NCI-H82 (cell line): ENCODE results near the gene NAA80.
A peak's percentile ranks its signal among the peaks of the same experiment; 100 is the strongest.
"Not testable (repeated sequence)": the region's sequence is repeated elsewhere in the genome, so short reads cannot be mapped to it uniquely, and the experiment has no call there.

Experiments
- DNase-seq: peaks from one replicate; lab custom pipeline; 2025; lab: John Stamatoyannopoulos, UW

NAA80 gene

DNA sequence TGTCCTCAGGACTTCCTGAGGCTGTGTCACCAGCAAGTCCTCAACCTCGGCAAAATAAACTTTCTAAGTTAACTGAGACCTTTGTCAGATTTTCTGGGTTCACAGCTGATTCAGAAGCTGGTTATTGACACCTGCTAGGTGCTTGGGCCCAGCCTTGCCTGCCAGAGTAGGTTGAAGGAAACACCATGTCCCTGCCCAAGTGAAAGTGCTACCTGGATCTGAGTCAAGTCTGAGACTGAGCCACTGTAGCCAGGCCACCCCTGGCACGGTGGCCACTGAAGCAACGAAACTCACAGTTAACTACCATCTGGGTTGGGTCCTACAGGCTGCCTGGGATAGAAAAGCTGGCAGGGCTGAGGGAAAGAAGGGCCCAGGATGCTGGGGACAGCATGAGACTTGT is 15.1 kb upstream of the NAA80 start:
- no peak for DNase-seq

DNA sequence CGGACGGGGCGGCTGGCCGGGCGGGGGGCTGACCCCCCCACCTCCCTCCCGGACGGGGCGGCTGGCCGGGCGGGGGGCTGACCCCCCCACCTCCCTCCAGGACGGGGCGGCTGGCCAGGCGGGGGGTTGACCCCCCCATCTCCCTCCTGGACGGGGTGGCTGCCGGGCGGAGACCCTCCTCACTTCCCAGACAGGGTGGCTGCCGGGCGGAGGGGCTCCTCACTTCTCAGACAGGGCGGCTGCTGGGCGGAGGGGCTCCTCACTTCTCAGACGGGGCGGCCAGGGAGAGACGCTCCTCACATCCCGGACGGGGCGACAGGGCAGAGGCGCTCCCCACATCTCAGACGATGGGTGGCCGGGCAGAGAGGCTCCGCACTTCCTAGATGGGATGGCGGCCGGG is 12.8 kb upstream of the NAA80 start:
- not testable (repeated sequence) for DNase-seq

DNA sequence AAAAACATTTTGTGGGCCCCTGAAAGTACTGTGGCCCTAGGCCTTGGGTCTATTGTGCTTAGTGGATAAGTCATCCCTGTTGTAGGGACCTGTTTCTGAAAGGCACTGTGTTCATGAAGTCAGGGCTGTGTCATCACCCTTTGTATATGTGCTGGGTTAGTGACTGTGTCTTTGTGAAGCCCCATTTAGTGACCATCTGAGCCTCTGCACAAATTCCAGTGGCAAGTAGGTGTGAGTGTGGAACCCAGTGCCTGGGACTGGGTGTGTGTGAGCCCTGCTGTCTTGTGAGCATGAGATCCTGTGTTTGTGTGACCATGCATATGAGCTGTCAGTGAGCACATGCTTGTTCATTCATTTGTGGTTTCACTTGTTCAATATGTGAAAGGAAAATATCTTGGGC is 5.4 kb upstream of the NAA80 start:
- DNase-seq = no peak

DNA sequence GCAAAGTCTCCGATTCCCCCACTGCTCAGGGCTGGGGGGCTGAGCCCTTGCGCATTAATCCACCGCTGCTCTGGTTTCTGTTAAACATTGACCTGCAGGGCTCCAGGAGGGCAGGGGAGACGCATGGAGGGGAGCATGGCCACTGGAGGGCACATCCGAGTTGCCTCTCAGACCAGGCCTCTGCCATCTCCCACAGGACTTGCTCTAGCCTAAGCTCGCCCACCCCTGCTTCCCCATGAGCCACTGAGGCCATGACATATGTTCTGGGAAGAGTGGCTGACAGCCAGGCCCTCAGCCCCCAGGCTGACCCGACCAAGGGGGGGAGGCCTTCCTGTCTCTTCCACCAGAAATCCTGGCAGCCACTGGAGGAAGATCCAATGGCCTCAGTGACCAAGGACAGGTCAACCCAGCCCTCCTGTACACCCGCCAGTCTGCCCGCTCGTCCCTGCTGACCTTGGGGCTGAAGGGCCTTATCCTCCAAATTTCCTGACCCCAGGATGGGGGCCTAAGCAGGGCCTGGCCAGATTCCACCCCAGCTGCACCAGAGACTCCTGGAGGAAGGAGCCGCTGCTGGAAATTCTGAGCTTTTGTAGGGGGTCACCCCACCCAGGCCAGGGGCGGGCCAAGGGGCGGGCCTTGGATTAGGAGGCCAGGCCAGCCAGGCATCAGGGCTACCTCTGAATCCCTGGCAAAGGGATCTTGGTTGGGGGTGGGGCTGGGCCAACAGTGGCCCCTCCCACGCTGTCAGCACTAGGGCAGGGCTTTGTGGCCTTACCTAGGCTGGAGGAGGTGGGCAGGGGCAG is 4.0 kb upstream of the NAA80 start, which contains the start of gene HYAL1:
Gene HYAL1 (minus strand): TSS at position 562 of the 803 bp plus-strand sequence. CDS start 618 bp downstream, outside the sequence.
- peak; percentile 86 for DNase-seq

DNA sequence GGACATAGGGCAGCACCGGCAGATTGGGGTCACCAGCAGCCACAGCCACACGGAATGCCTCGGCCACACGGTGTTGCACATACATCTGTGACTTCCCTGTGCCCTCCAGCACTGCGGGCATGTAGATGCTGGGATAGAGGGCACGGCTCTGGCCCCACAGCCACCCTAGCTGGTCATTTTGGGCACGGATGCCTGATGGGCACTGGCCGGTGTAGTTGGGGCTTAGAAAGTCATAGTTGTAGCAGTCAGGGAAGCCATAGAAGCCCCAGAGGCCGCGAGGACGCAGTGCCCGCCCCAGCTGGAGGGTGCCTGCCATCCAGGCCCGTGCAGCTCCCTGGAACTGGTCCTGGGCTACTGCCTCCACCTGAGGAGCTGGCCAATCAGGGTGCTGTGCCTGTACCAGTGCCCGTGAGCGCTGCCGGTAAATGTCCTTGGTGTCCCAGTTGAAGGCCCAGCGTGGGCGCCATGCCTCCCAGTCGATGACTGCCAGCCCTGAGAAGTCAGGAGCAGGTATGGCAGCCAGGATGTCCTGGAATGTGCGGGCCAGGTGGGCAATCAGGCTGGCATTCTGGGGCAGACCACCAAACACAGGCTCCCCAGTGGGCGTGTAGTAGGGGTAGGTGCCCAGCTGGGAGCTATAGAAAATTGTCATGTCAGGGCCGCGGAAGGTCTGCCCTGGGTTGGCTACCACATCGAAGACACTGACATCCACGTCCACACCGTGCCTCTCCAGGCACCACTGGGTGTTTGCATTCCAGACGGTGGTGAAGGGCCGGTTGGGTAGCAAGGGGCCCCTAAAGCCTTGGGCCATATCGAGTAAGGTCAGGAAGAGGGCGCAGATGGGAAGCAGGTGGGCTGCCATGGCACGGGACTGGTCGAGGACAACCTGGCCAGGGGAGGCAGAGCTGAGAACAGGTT is 3.1 kb upstream of the NAA80 start:
- no peak for DNase-seq

DNA sequence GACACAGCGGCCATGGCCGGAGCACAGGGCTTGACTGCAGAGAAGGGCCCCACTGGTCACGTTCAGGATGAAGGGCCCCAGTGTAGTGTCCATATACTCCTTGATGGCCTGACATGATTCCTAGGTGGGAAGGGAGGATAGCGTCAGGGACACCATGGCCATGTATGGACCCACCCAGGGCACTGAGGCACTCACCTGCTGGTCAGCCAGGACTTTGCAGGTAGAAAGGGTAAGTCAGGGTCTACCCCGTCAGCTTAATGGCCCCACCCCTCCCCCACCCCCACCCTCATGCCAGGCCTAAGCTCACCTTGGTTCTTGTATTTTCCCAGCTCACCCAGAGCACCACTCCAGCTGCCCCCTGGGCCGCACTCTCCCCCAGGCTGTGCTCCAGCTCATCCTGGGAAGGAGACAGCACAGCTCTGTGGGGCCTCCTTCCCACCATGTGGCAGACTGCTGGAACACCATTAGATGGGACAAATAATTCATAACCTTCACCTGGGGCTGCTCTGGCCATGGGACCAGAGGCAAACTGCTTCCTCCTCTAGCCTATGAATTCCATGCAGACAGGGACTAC is 1.6 kb upstream of the NAA80 start:
- DNase-seq = no peak

DNA sequence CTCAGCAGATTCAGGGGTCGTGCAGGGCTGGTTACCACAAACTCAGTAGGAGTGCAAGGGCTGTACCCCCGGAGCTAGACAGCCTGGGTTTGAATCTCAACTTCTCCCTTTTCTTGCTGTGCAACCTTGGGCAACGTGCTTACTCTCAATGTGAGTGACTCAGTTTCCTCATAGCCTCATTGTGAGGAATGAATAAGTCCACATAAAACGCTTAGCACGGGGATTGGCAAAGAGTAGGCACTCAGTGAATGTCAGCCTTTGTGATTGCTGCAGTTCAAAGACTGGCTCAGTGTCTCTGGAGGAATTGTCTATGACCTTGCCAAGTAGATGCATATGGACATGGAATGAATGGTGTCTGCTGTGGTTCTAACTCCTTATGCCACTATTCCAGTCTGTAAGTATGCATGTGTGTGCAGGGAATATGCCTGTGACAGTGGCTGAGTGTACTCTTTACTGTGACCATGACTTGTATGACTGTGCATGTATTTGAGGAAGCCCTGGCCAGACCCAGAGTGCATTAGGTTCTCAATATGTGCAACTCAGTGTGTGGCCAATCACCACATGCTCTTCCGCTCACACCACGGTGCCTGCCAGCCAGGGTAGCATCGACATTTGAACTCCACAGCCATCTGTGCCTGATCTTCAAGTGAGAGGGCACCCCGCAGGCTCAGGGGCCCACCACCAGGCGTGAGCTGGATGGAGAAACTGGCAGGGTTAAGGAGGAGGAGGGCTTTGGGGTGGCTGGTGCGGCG is 900 bp upstream of the NAA80 start:
- no peak for DNase-seq

DNA sequence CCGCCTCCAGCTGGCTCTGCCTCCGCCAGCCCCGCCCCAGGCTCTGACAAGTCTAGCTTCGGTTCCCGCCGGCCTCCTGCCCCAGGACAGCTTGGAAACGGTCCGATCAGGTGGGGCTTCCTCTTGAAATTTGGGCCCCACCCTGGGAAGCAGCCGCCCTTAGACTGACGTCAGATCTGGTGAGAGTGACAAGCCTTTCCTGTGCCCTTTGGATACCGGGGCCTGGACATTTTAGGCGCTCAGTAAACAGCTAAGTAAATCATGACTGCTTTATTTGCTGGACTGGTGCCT is 378 bp upstream of the NAA80 start:
- no peak for DNase-seq

DNA sequence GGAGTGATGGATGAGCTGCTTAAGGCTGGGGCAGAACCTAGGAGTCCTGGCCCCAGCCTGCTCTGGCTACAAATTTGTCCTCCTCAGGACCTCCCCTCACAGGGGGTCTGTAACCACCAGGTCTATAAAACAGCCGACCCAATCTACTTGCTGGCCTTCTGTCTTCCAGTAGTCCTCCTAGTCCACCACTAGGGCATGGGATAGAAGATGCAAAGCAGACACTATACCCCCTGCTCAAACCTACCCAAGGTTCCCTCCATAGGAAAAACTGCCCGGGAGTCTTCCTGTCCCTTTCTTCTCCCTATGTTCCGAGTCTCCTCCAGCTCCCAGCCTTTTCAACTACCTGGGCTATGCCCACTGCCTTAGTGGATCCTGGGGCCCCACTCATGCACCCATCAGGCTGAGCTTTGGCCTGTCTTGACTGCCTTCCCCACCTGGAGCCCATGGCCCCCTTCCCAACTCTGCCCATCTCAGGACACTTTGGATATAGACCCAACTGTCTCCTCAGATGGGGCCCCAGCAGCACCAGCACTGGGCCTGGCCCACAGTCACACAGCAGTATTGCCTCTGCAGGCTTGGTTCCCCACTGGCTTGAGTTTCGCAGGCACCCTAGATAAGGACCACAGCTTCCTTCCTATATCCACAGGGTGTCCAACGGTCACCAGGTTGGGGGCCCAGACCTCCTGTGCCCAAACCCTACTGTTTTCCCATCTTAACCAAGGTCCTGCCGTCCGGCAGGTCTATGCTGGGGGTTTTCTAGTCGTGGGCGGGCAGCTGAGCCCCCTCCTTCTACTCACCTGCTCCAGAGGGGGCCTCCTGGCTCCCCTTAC is 1.1 kb downstream of the NAA80 start:
- DNase-seq = no peak

DNA sequence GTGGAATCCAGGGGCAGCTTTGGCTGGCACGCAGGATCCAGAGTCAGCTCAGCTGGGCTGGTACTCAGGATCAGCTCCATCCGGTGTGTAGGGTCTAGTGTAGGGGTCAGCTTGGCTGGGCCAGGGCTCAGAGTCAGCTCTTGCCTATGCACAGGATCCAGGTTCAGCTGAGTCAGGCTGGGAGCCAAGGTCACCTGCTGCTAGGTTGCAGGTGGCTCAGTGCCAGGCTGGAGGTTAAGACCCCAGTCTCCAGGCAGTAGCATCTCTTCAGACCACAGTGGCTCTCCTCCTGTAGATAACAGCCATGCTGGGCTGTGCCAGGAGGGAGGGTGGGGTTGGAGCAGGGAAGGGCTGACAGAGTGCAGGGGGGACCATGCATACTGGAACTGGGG is 1.8 kb downstream of the NAA80 start:
- DNase-seq = no peak

DNA sequence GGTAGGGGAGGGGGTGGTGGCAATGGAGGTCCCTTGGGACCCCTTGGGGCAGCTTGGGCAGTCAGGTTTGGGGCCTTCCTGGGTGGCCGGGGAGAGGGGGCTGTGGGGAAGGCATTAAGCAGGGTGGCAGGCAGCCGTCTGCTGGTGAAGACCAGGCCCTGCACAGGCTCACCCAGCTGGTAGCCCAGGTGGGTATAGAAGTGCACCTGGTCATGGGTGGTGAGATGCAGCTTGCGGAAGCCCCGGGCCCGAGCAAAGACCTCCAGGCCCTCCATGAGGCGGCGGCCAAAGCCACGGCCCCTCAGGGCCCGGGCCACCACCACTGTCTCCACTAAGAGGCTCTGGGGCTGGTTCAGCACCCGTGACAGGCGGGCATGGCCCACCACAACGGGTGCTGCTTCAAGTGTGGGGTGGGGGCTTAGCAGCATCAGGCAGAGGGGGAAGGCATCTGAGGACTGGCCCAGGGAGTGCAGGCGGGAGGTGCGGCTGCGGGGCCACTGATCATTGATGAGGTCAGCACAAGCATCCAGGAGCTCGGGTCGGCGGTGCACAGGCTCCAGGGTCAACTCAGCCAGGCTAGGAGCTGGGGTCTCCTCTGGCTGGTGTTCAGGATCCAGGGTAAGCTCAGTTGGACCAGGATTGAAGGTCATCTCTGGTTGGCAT is 2.4 kb downstream of the NAA80 start:
- no peak for DNase-seq

DNA sequence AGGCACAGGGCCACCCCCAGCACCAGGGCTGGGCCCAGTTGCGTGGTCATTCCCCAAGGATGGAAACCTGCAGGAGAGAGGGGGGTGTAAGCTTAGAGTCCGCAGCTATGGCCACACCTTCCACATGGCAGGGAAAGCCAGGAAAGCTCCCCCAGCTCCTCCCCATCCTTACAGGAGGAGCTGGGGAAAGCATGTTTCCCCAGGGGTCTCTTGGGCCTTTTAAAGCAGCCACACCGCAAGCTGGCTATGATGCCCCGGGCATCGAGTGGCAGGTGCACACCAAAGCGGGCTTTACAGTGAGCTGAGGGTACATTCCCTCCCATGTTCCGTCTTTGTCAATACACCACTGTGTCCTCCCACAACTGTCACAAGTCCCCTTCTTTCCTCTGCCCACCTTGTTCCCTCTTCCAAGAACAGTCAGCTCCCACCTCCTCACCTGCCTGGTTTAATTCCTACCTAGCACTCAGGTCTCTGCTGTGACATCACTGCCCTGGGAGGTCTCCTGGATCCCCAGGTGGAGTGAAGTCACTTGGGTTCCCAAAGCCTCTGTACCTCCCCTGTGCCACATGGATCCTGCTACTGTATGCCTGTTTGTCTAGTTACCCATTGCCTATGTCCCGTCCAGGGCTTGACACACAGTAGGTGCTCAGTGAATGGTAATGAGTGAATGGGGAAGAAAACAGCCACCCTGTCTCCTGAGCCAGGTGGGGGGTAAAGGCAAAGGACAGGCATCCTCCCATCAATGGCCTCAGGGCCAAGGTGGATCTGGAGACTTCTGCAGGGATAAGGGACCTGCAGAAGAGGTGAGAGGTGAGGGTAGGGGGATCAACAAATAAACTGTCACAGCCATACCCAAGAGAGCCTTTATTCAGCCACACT is 3.4 kb downstream of the NAA80 start:
- no peak for DNase-seq

DNA sequence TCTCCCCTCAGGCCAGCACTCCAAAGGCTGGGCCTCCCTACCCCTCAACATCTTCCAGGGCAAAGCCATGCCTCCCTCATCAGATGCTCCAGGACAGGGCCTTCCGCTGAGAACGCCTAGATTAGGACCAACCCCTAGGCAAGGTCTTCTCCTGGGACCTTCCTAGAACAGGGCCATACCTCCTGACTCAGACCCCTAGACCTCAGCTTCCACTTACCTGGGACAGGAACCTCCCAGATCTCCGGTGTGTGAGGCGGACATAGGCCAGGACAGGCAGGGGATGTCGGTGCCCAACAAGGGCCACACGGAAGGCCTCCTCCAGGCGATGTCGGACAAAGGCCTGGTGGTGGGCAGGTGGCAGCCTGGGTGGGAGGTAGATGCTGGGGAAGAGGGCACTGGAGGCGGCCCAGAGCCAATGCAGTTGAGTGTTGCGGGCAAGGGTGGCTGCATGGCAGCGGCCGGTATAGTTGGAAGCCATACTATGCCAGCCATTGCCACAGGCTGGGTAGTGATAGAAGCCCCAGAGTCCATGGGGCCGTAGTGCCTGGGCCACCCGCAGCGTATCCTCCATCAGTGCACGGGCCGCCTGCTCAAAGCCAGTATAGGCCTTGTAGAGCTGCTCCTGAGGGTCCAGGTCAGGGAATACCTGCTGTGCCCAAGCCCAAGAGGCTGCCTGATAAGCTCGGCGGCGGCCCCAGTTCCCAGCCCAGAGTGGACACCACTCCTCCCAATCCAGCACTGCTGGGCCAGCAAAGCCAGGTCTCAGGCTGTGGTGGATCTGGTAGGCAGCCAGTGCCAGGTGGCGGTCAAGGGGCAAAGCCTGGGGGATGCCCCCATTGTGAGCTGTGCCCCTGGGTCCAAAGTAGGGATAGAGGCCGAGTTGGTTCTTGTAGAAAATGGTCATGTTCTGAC is 4.5 kb downstream of the NAA80 start:
- DNase-seq = no peak

DNA sequence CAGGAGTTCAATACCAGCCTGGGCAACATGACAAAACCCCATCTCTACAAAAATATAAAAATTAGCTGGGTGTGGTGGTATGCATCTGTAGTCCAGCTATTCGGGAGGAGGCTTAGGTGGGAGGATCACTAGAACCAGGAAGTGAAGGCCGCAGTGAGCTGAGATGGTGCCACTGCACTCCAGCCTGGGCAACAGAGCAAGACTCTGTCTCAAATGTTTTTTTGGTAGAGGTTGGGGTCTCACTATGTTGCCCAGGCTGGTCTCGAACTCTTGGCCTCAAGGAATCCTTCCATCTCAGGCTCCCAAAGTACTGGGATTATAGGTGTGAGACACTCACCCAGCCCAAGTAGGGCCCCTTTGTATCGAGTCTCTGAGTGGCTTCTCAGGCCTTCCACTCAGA is 5.1 kb downstream of the NAA80 start:
- DNase-seq = no peak

DNA sequence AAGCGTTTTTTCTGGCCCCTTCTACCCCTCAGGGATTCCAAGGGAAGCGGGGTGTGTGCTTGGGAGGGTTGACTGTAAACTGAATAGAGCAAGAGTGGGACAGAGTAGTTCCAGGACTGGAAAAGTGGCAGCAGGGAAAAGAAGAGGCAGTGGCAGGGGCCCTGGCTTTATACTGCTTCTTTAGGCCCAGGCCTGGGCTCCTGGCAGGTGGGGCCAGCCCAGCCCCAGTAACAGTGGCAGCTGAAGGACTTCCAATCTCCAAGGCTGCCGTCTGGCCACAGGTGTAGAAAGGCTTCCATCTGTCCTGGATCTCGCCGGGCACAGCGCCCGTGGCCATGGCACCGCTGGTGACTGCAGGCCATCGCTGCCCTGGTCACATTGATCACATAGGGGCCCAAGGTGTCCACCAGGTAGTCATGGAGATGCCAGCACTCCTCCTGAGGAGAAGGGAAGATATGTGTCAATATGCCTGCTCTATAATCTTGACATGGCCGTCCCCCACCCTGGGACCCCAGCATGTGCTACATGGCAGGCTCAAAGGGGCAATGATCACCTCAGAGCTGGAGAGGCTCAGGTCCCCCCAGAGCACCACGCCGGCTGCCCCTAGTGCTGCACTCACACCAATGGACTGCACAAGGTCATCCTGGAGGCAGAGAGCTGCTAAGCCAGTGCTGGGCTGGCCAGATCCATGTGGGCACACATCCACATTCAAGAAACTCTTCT is 6.0 kb downstream of the NAA80 start:
- DNase-seq = no peak

DNA sequence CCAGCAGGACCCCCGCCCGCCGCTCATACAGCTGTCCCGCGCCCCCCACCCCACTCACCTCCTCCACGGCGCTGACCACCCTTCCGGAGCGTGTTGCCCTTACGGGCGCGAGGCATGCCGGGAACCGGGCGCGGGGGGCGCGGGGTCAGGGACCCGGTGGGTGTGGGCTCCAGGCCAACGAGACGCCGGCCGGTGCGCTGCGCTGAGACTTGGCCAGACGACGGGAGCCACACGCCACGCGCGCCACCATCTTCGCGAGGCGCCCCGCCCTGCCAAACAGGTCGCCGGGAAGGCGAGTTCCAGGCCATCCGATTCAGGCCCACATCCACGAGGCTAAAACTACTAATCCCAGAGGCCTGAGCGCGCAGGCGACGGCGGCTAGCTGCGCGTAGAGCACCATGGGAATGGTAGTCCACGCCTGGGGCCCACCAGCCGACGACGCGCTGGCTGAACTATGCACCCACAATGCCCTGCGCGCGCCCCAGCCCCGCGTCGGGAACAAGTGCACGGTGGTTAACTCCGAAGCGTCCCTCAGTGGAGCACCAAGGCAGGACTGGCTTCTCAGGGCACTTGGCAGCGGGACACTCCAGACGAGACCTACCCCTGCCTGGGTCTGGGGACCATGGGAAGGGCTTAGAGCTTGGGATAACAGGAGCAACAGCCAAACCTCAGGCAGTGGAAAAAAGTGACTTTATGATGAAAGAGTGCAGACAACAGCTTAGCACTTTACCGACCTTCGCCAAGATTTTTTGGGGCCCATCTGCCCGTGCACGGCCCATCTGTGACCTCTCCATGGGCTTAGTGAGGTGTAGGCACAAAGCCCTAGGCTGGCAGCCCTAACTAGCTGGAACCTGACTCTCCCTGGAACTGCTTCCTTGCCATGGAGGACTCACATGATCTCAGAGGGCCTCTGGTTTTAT is 6.8 kb downstream of the NAA80 start, which contains the start of gene IFRD2:
Gene IFRD2 (minus strand): TSS at position 271 of the 920 bp plus-strand sequence. CDS start 155 bp downstream, at position 116.
- DNase-seq = peak; percentile 98

DNA sequence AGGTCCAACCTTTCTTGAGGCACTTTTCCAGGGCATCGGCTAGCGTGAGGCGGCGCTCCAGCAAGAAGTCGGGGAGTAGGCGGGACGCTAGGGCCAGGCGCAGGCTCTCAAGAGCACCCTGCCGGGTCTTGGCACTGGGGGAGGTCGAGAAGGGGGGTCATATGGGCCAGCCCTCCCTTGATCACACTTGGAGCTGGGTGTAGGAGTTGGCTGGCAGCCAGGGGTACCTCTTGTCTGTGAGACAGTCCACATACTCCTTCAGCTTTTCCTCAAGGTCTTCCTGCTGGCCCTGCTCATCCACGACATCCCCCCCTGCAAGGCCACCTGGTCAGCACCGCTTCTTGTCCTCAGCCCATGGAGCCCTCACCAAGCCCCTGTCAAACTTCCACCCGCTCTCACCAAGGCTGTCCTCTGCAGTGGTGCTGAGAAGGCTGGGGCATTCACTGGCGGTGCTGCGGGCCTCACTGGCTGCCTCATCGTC is 9.0 kb downstream of the NAA80 start:
- DNase-seq = no peak
